GM19438 (cell line): ENCODE data around the gene KYNU.
"Not testable (repeated sequence)": the region's sequence is repeated elsewhere in the genome, so short reads cannot be mapped to it uniquely, and the experiment has no call there.

Experiments
- ATAC-seq: cut with Tn5 transposase; IDR thresholded peaks from one replicate; pipeline ENCODE4 v1.9.1; 2021; ENCODE audit warnings: low read depth; ENCODE audit not compliant: unreplicated experiment

The KYNU gene

GRCh38 chr2:142993771-142994170 is 116.3 kb downstream of the KYNU start:
- no peak for ATAC-seq

DNA sequence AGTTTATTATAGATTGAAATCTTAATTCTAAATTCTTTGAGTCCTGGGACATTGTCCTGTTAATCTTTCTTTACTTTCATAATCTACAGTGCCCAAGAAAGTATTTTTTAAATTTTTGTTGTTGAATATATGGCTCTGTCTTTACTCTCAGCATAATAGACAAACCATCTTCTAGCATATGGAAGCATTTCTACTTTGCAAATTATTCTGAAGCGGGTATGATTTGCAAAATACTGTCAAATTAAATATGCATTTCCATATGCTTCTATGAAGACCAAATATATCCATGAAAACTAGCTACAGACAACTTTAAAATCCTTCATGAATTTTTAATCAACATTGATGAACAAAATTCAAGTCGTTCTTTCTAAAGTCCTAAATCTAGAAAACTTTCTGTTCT is 117.2 kb downstream of the KYNU start:
- no peak for ATAC-seq

DNA sequence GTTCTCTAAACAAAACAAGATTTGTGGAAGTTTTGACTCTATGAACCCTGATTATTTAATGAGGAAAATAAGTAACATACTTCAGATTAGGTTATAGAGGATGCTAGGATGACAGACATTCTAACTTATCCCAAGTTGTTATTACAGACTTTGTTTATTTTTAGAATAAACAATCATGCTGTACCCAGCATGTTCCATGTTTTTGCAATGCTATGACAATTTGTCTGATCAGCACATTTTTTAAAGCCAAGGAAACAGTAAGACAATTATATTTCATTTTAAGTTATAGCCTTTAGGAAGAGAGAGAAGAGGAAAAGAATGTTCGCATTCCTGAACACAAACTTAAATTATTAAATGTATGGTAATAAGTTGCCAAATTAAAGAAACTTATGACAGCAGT is 119.8 kb downstream of the KYNU start:
- ATAC-seq: no peak

GRCh38 chr2:143000599-143000998 is 123.1 kb downstream of the KYNU start:
- no peak for ATAC-seq

DNA sequence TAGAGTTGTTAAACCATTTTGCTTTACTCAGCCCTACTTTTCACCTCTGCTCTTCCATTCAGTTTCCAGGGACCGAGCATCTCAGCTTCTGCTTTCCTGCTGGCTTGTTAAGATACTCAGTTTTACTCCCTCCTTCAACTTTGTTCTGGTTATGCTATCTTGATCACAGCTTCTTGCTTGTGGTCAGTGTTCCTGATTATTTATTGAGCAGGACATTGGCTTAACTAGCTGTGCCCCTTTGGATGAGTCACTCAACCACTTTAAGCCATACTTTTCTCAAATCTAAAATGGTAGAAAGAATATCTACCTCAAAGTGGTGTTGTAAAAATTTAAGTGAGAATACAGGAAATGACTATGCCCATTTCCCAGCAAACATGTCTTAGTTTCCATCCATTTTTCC is 124.0 kb downstream of the KYNU start:
- no peak for ATAC-seq

- no peak for ATAC-seq
These were observed 138.2 kb downstream of the KYNU start for GRCh38 chr2:143015656-143016055.

DNA sequence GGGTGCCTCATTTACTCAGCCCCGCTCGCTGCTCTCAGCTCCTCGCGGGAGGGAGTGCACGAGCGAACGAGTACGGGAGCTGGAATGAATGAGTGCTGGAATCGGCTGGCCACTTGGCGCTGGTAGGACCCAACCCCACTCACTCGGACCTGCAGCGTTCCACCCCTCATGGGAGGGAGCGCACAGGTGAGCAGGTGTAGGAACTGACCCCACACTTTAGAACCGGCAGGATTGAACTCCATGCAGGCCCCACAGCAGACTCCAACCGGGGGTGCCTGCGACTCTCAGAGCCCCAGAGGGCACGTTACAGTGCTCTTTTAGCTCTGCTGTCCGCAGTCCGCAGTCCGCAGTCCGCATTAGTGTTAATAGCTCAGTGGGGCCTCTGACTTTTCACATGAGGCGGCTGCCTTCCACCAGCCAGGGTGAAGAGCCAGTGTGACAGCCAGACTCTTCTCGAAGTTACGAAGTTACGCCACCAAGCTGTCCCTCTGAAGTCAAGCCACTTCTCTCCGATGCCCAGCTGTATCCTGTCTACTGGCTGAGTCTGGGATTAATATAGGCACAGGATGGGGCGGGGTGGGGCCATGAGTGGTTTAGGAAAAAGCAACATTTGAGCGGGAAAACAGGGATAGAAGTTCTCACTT is 149.1 kb downstream of the KYNU start:
- no peak for ATAC-seq

- ATAC-seq: no peak
These were observed 151.7 kb downstream of the KYNU start for GRCh38 chr2:143029141-143029540.

GRCh38 chr2:143030127-143030526 is 152.7 kb downstream of the KYNU start:
- ATAC-seq: no peak

DNA sequence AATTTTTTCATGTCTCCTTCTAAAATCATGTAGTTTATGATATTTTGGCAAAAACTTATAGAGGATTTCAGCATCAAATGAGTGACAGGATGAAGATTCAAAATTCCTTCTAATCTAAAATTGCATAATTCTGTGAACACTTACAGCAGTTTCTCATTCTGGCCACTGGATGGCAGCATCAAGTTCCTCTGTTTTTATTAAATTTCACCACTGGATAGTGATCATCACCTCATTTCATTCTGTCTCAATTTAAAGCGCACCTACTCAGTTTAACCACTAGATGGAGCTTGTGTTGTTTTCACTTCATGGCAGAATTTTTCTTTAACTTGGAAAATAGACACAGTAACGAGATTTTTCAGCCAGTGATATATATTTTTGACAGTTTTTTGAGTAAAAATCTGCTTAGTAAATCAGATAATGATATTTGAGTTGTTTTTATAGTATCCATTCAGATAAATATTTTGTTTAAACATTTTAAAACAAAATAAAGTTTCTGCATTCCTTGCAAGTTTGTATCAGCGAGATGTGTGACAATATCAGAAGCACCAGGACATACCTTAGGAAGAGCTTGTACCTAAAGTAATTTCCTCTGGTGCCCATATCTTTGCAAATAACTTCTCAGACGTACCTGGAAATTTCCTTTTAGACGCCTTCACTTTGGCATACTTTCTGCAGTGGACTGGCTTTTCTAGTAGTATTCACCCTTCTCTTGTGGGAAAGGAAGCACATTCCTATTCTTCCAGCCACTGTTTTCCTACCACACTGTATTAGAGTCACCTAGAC is 157.0 kb downstream of the KYNU start:
- peak; percentile 89 for ATAC-seq

DNA sequence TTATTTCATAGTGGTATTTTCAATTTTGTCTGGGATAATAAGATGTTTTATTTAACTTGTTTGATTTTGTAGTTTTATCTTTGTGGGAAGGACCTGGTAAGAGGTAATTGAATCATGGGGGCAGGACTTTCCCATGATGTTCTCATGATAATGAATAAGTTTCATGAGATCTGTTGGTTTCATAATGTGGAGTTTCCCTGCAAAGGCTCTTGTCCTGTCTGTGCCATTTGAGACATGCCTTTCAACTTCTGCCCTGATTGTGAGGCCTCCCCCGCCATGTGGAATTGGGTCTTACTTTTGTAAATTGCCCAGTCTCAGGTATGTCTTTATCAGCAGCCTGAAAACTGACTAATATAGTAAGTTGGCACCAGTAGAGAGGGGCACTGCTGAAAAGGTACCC is 174.0 kb downstream of the KYNU start:
- no peak for ATAC-seq

DNA sequence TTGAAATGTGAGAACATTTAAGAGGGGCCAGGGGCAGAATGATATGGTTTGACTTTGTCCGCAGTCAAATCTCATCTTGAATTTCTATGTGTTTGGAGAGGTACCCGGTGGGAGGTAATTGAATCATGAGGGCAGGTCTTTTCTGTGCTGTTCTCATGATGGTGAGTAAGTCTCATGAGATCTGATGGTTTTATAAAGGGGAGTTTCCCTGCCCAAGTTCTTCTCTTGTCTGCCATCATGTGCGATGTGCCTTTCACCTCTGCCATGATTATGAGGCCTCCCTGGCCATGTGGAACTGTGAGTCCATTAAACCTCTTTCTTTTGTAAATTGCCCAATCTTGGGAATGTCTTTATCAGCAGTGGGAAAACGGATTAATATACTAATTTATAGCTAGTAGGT is 176.0 kb downstream of the KYNU start:
- ATAC-seq: not testable (repeated sequence)

- ATAC-seq: no peak
These were observed 179.1 kb downstream of the KYNU start for GRCh38 chr2:143056550-143056949.

DNA sequence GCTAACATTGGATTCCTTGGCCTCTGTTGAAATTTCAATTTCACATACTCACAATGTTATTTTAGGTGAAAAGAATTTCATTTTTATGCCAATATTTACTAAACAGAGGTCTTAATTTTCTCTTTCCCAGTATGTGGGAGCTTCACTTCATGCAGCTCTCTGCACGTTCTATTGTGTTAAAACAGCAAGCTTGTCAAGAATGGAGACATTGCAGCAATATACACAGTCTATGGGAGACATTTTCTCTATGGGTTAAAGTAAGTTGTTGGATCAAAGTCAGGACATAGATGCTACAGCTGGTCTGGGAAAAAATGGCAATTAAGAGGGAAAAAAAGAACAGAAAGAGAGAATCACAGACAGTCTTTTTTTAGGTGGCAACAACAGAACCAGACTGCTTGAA is 181.4 kb downstream of the KYNU start:
- no peak for ATAC-seq

- no peak for ATAC-seq
These were observed 186.2 kb downstream of the KYNU start for GRCh38 chr2:143063612-143064200.

- ATAC-seq: no peak
These were observed 190.6 kb downstream of the KYNU start for GRCh38 chr2:143068094-143068493.

- ATAC-seq: no peak
These were observed 191.0 kb downstream of the KYNU start for GRCh38 chr2:143068509-143068908.

DNA sequence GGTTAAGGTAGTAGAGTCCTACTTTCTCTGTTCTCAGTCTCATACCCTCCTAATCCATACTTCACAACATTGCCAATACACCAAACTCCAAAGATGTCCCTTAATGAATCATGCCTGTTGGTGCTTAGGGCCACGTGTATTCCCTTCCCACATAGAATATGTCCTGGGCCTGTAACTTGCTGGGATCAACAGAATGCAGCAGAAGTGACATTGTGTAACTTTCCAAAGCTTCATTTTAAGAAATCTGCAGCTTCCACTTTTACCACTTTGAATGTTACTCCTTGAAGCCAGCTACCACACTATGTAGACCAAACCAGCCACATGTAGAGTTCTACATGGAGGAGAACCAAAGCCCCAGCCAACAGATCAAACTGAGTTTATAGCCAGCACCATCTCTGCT is 193.2 kb downstream of the KYNU start:
- ATAC-seq: no peak

- no peak for ATAC-seq
These were observed 193.9 kb downstream of the KYNU start for GRCh38 chr2:143071185-143071876.

GRCh38 chr2:143074913-143075312 is 197.4 kb downstream of the KYNU start:
- not testable (repeated sequence) for ATAC-seq

- ATAC-seq: no peak
These were observed 198.2 kb downstream of the KYNU start for GRCh38 chr2:143075711-143076110.
